ENCODE data around the gene UPP2. TPM values are rescaled to one million over a fixed set of nuclear protein-coding genes. Genes with fewer than 3 reads are reported as not detected.

UPP2 gene
- total RNA-seq, result not detected

DNA sequence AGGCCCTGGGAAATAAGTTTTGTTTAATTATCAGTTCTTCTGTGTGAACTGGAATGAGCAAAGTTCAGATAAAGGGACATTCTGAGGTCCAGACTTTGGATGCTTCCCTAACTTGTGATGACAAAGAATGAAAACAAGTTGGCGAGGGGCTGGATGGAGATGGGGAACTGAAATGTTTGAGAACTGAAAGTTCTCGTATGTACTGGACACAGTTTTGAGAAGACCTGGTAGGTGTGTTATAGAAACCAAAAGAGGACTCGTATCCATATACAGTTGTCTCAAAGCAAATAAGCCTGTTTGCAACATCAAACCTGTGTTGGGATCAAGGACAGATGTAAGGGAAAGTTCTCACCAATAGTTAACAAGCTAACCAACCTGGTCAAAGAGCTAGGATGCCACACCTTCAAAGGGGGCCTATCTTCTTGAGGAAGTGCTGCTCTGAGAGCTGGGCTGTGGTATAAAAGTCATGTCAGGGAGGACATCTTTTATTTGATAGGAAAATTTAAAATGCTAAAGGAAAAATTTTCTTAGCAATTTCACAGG is at the start of gene UPP2:
Gene UPP2 (plus strand): TSS at position 493 of the 543 bp plus-strand sequence. CDS start 188 bp downstream, outside the sequence.
- Histone ChIP-seq H3K9me3 (no peaks in the 10 kb centered on the region), H3K27ac (no peak within 1 kb of the TSS), H3K27me3 (no peaks in the 10 kb centered on the region), H3K4me1 (no peaks in the 10 kb centered on the region), H3K36me3 (no peaks in the 10 kb centered on the region), H3K4me3 (no peak within 1 kb of the TSS)
- DNase-seq (no peak), ATAC-seq (no peak)
- intact Hi-C loops (cut with DNase I; ENCODE audit: low total_unique reads), result no loop called here
- TF ChIP-seq, protein P1, sequence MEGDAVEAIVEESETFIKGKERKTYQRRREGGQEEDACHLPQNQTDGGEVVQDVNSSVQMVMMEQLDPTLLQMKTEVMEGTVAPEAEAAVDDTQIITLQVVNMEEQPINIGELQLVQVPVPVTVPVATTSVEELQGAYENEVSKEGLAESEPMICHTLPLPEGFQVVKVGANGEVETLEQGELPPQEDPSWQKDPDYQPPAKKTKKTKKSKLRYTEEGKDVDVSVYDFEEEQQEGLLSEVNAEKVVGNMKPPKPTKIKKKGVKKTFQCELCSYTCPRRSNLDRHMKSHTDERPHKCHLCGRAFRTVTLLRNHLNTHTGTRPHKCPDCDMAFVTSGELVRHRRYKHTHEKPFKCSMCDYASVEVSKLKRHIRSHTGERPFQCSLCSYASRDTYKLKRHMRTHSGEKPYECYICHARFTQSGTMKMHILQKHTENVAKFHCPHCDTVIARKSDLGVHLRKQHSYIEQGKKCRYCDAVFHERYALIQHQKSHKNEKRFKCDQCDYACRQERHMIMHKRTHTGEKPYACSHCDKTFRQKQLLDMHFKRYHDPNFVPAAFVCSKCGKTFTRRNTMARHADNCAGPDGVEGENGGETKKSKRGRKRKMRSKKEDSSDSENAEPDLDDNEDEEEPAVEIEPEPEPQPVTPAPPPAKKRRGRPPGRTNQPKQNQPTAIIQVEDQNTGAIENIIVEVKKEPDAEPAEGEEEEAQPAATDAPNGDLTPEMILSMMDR (IDR thresholded peaks at IDR 0.05 in 4 of 5, conservative IDR thresholded peaks at IDR 0.05 in 1 of 5), result no peak
- no peak for TF ChIP-seq POLR2A (IDR thresholded peaks at IDR 0.05)
- in situ Hi-C loops (cut with MboI; ENCODE audit: low sequenced_read_pairs in 4 of 4), result no loop called here

DNA sequence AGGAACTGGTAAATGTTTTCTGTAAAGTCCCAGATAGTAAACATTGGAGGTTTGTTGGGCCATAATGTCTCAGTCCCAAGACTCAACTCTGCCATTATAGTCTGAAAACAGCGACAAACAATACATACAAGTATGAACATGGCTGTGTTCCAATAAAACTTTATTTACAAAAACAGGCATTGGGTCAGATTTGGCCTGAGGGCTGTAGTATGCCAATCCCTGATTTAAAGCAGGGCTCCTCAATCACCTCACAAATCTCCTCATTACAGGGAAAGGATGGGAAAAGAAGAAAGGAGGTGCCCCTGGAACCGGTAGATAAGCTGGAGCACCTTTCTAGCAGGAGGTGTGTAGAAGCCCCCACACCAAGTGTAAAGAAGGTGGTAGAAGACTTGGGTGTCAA is 48.9 kb upstream of the UPP2 start:
- DNase-seq (no peak), ATAC-seq (no peak)
- TF ChIP-seq POLR2A (IDR thresholded peaks at IDR 0.05), result no peak
- TF ChIP-seq, protein P1 (IDR thresholded peaks at IDR 0.05 in 4 of 5, conservative IDR thresholded peaks at IDR 0.05 in 1 of 5), result no peak
- no peaks in the 10 kb centered on the region for H3K4me1 ChIP-seq
- no peaks in the 10 kb centered on the region for H3K9me3 ChIP-seq
- no peak overlapping the region for H3K27ac ChIP-seq
- H3K4me3 ChIP-seq, result no peak overlapping the region
- intact Hi-C loops (cut with DNase I; ENCODE audit: low total_unique reads), result no loop called here
- H3K36me3 ChIP-seq, result no peaks in the 10 kb centered on the region
- in situ Hi-C loops (cut with MboI; ENCODE audit: low sequenced_read_pairs in 4 of 4), result no loop called here
- H3K27me3 ChIP-seq, result no peaks in the 10 kb centered on the region

DNA sequence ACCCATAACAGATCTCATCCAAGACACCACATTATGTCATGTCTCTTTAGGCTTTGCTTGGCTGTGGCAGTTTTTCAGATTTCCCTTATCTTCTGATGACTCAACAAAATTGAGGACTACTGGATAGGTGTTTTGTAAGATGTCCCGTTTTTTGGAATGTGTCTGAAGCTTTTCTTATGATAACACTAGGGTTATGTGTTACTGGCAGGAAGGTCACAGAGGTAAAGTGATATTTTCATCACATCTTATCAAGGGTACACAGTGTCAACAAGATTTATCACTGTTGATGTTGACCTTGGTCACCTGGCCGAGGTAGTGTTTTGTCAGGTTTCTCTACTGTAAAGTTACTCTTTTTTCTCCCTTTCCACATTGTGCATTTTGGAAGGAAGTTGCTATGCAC is 44.8 kb upstream of the UPP2 start:
- intact Hi-C loops (cut with DNase I; ENCODE audit: low total_unique reads), result no loop called here
- TF ChIP-seq POLR2A (IDR thresholded peaks at IDR 0.05), result no peak
- TF ChIP-seq, protein P1 (IDR thresholded peaks at IDR 0.05 in 4 of 5, conservative IDR thresholded peaks at IDR 0.05 in 1 of 5), result no peak
- no peak overlapping the region for H3K4me3 ChIP-seq

DNA sequence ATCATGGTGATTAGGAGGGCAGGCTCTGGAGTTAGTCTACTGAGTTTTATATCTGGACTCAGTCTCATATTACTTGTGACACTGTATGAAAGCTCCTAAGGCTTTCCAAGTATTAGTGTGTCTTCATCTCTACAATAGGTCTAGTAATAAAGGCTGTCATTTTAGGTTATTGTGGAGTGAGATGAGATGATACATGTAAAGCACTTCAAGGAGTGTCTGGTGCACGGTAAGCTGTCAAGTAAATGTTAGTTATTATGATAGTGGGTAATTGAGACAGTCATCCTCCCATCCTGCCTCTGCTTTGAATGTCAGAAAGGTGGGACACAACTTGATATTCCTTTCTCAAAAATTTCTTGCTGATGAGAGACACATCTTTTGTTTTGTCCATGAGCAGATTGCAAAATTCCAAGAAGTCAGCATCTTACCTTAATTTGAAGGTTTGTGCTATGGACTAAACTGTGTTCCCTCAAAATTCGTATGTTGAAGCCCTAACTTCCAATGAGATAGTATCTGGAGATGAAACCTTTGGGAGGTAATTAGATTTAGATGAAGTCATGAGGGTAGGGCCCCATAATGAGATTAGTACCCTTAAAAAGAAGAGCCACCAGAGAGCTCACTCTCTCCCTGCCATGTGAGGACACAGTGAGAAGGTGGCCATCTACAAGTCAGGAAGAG is 41.4 kb upstream of the UPP2 start:
- intact Hi-C loops (cut with DNase I; ENCODE audit: low total_unique reads) (no loop called here), in situ Hi-C loops (cut with MboI; ENCODE audit: low sequenced_read_pairs in 4 of 4) (no loop called here)
- no peak for DNase-seq
- ATAC-seq, result no peak
- no peaks in the 10 kb centered on the region for H3K36me3 ChIP-seq
- no peak overlapping the region for H3K27ac ChIP-seq
- H3K4me3 ChIP-seq, result no peak overlapping the region
- H3K4me1 ChIP-seq, result no peaks in the 10 kb centered on the region
- TF ChIP-seq, protein P1 (IDR thresholded peaks at IDR 0.05 in 4 of 5, conservative IDR thresholded peaks at IDR 0.05 in 1 of 5), result no peak
- TF ChIP-seq POLR2A (IDR thresholded peaks at IDR 0.05), result no peak
- no peaks in the 10 kb centered on the region for H3K27me3 ChIP-seq
- H3K9me3 ChIP-seq, result no peaks in the 10 kb centered on the region

More for the DNA sequence above, 44.8 kb upstream of the UPP2 start:
- ATAC-seq (no peak), DNase-seq (no peak)
- Histone ChIP-seq H3K36me3 (no peaks in the 10 kb centered on the region), H3K27ac (no peak overlapping the region), H3K9me3 (no peaks in the 10 kb centered on the region), H3K27me3 (no peaks in the 10 kb centered on the region), H3K4me1 (no peaks in the 10 kb centered on the region)
- in situ Hi-C loops (cut with MboI; ENCODE audit: low sequenced_read_pairs in 4 of 4), result no loop called here

Data from gastrocnemius medialis (tissue), 4 donors.